Fibroblast of peridontal ligament (primary cell): ENCODE measurements around the gene ATP2A1.
"Not testable (repeated sequence)": the region's sequence is repeated elsewhere in the genome, so short reads cannot be mapped to it uniquely, and the experiment has no call there.

Experiments used
- DNase-seq: peaks from one replicate; pipeline ENCODE4 v3.0.0-alpha.2; 2010; ENCODE audit errors: extremely low read depth

The ATP2A1 gene

GRCh38 chr16:28859326-28859725 is 19.0 kb upstream of the ATP2A1 start:
- no peak for DNase-seq

- peak; percentile 48 for DNase-seq
Observed at GRCh38 chr16:28863929-28864793, 14.1 kb upstream of the ATP2A1 start.

GRCh38 chr16:28865001-28865688 is 13.1 kb upstream of the ATP2A1 start:
- no peak for DNase-seq

GRCh38 chr16:28865722-28866453 is 12.4 kb upstream of the ATP2A1 start:
- no peak for DNase-seq

GRCh38 chr16:28866454-28866804 is 11.9 kb upstream of the ATP2A1 start:
- no peak for DNase-seq

- no peak for DNase-seq
Observed at GRCh38 chr16:28867241-28867640, 11.0 kb upstream of the ATP2A1 start.

GRCh38 chr16:28867646-28868045 is 10.6 kb upstream of the ATP2A1 start:
- not testable (repeated sequence) for DNase-seq

GRCh38 chr16:28869201-28869600 is 9.1 kb upstream of the ATP2A1 start:
- no peak for DNase-seq

- no peak for DNase-seq
Observed at GRCh38 chr16:28872952-28873351, 5.3 kb upstream of the ATP2A1 start.

GRCh38 chr16:28873543-28874201 is 4.6 kb upstream of the ATP2A1 start:
- no peak for DNase-seq

GRCh38 chr16:28874406-28874805 is 3.9 kb upstream of the ATP2A1 start:
- no peak for DNase-seq

- DNase-seq: no peak
Observed at GRCh38 chr16:28875134-28876018, 2.9 kb upstream of the ATP2A1 start.

- DNase-seq: no peak
Observed at GRCh38 chr16:28876019-28876659, 2.1 kb upstream of the ATP2A1 start.

- DNase-seq: no peak
Observed at GRCh38 chr16:28876973-28877654, 1.2 kb upstream of the ATP2A1 start.

- no peak for DNase-seq
Observed at GRCh38 chr16:28877655-28878000, 660 bp upstream of the ATP2A1 start.

- DNase-seq: no peak
Observed at GRCh38 chr16:28879261-28879840, 1.1 kb downstream of the ATP2A1 start.

- peak; percentile 73 for DNase-seq
Observed at GRCh38 chr16:28879841-28880588, 1.7 kb downstream of the ATP2A1 start.

- DNase-seq: no peak
Observed at GRCh38 chr16:28880589-28880915, 2.3 kb downstream of the ATP2A1 start.

- DNase-seq: no peak
Observed at GRCh38 chr16:28880955-28881354, 2.7 kb downstream of the ATP2A1 start.
